ENCODE measurements around the gene EFCAB9. TPM values are rescaled to one million over a fixed set of nuclear protein-coding genes. Genes with fewer than 3 reads are reported as not detected.

Gene EFCAB9
- total and polyA plus RNA-seq, 2 of the 13 experiments (the other 11 are each of a cell fraction or from before 2014, with no cell fraction given): not detected

DNA sequence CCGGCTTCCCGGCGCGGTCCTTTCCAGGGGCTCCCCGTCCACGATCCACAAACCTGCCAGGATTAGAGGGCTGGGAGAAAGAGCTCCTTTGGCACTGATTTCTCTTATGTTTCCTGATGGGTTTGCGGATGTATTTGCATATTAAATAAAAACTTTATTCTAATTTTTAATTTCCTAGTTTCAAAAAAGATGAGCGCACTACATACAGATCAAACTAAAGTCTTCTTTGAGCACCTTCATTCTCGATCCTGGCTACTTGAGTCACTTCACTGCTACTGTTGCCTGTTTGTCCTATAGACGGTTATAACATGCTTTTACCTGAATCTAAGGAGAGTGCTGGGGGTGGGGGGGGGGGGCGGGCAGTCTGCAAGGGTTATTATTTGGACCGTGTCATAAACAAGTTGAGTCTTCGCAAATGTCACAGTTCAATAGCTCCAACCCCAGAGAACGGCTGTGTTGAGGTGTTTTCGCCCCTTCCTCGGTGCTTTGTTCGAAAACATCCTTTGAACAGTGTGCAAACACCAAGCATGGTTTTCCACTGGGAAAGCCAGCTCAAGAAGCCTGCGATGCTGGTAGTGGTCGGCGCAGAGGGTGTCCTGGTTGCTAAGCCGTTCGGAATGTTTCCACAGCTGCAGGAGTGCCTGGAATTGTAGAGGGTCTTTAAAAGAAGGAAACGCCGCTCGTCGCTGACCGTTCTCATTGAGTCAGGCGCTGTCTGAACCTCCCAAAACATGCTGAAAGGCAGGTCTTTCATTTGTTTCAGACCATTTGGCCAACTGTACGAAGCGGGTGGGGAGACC lies 4.9 kb upstream of the EFCAB9 start:
- intact Hi-C loops (cut with micrococcal nuclease; ENCODE audit: unreplicated experiment) (loop anchor here (1.0 to 2.0 kb wide), 3 partner anchors 24 to 104 kb away; no protein-coding TSS in a partner anchor), in situ Hi-C loops (cut with HindIII; ENCODE audit: extremely low pct_ligation_motif_present, low pct_unique_long_range_greater_than_20kb) (loop anchor here (5.0 kb wide), 1 partner anchor 77 kb away; no protein-coding TSS in a partner anchor)
- Histone ChIP-seq H4K20me1 (ENCODE audit: insufficient read depth, low read length) (no peaks in the 10 kb centered on the region), H2AFZ (ENCODE audit: low read length) (peak overlapping the region; percentile 81), H3K27ac (ENCODE audit: extremely low read length, insufficient read depth, low read length) (no peak overlapping the region), H3K4me3 (replicated peaks in 1 of 3; ENCODE audit: insufficient read depth in 1 of 3, low read depth in 2 of 3, low read length in 3 of 3) (peak overlapping the region; percentile 91 to 95 (median 93)), H3K36me3 (replicated peaks in 1 of 2; ENCODE audit: control insufficient read depth in 1 of 2, insufficient read depth in 2 of 2, low read length in 2 of 2) (0 out of 5 replicates have a peak, but pooled peaks cover 0 to 1% of the 10 kb centered on the region in 2 experiments), H3K79me2 (ENCODE audit: insufficient read depth, low read length) (peaks cover 6% of the 10 kb centered on the region), H3K9me3 (ENCODE audit: low read length) (no peaks in the 10 kb centered on the region), H3K4me2 (ENCODE audit: low read depth, low read length) (peak overlapping the region; percentile 93), H3K4me1 (ENCODE audit: insufficient read depth, low read length) (peaks cover 35% of the 10 kb centered on the region), H3K9ac (ENCODE audit: insufficient read depth, low read depth, low read length) (peak overlapping the region; percentile 65), H3K27me3 (ENCODE audit: control insufficient read depth in 1 of 2, insufficient read depth in 2 of 2, low read length in 2 of 2) (no peaks in the 10 kb centered on the region)
- ATAC-seq: no peak
- ChIA-PET CTCF (ENCODE audit: low intra/inter-chr PET ratio, low total read pairs) (interaction anchor here (1.3 to 3.0 kb wide), 4 partner anchors 27 to 105 kb away, joined by 5 to 40 read pairs (median 6); no protein-coding TSS in a partner anchor), POLR2A (interaction anchor here (0.8 to 5.0 kb wide), 7 partner anchors 15 to 182 kb away, joined by 3 to 48 read pairs (median 6); partner anchors contain the start of gene FBXW11)
- no TSS peak for BruUV-seq (replicated peaks)
- no peak for FAIRE-seq
- no peak for DNase-seq (ENCODE audit: low spot score)
- WGBS (ENCODE audit: low lambda C conversion rate): 37% methylated on average over 19 of the region's 30 CpGs
- TF ChIP-seq TP53 (CRISPR knock-in tag; conservative IDR thresholded peaks at IDR 0.05) (0 out of 2 replicates have a peak, but pooled peaks have one; percentile 3), SAP130 (CRISPR knock-in tag; IDR thresholded peaks at IDR 0.05; ENCODE audit: low read depth) (0 out of 2 replicates have a peak, but pooled peaks have one; percentile 17), KAT7 (CRISPR knock-in tag; IDR thresholded peaks at IDR 0.05; ENCODE audit: borderline replicate concordance) (no peak), ERF (CRISPR knock-in tag; IDR thresholded peaks at IDR 0.05) (no peak), KLF15 (CRISPR knock-in tag; IDR thresholded peaks at IDR 0.05; ENCODE audit: borderline replicate concordance) (no peak), MED13 (CRISPR knock-in tag; IDR thresholded peaks at IDR 0.05) (no peak), ARID2 (CRISPR knock-in tag; IDR thresholded peaks at IDR 0.05; ENCODE audit: borderline replicate concordance) (0 out of 2 replicates have a peak, but pooled peaks have one; percentile 22), ZBTB38 (CRISPR knock-in tag; IDR thresholded peaks at IDR 0.05) (peak; percentile 65; the same call in 1 of the 2 replicates), ZNF703 (CRISPR knock-in tag; IDR thresholded peaks at IDR 0.05; ENCODE audit: borderline replicate concordance) (no peak), RORA (CRISPR knock-in tag; IDR thresholded peaks at IDR 0.05) (no peak), ESRRA (CRISPR knock-in tag; IDR thresholded peaks at IDR 0.05; ENCODE audit: low read depth) (no peak), ZKSCAN1 (IDR thresholded peaks at IDR 0.05; ENCODE audit: low read length) (no peak)
- TF ChIP-seq, protein P1, sequence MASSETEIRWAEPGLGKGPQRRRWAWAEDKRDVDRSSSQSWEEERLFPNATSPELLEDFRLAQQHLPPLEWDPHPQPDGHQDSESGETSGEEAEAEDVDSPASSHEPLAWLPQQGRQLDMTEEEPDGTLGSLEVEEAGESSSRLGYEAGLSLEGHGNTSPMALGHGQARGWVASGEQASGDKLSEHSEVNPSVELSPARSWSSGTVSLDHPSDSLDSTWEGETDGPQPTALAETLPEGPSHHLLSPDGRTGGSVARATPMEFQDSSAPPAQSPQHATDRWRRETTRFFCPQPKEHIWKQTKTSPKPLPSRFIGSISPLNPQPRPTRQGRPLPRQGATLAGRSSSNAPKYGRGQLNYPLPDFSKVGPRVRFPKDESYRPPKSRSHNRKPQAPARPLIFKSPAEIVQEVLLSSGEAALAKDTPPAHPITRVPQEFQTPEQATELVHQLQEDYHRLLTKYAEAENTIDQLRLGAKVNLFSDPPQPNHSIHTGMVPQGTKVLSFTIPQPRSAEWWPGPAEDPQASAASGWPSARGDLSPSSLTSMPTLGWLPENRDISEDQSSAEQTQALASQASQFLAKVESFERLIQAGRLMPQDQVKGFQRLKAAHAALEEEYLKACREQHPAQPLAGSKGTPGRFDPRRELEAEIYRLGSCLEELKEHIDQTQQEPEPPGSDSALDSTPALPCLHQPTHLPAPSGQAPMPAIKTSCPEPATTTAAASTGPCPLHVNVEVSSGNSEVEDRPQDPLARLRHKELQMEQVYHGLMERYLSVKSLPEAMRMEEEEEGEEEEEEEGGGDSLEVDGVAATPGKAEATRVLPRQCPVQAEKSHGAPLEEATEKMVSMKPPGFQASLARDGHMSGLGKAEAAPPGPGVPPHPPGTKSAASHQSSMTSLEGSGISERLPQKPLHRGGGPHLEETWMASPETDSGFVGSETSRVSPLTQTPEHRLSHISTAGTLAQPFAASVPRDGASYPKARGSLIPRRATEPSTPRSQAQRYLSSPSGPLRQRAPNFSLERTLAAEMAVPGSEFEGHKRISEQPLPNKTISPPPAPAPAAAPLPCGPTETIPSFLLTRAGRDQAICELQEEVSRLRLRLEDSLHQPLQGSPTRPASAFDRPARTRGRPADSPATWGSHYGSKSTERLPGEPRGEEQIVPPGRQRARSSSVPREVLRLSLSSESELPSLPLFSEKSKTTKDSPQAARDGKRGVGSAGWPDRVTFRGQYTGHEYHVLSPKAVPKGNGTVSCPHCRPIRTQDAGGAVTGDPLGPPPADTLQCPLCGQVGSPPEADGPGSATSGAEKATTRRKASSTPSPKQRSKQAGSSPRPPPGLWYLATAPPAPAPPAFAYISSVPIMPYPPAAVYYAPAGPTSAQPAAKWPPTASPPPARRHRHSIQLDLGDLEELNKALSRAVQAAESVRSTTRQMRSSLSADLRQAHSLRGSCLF (CRISPR knock-in tag; IDR thresholded peaks at IDR 0.05; ENCODE audit: borderline replicate concordance): peak; percentile 42; the same call in 1 of the 2 replicates
- TF ChIP-seq, protein P2, sequence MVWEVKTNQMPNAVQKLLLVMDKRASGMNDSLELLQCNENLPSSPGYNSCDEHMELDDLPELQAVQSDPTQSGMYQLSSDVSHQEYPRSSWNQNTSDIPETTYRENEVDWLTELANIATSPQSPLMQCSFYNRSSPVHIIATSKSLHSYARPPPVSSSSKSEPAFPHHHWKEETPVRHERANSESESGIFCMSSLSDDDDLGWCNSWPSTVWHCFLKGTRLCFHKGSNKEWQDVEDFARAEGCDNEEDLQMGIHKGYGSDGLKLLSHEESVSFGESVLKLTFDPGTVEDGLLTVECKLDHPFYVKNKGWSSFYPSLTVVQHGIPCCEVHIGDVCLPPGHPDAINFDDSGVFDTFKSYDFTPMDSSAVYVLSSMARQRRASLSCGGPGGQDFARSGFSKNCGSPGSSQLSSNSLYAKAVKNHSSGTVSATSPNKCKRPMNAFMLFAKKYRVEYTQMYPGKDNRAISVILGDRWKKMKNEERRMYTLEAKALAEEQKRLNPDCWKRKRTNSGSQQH (CRISPR knock-in tag; IDR thresholded peaks at IDR 0.05; ENCODE audit: low read depth): 0 out of 2 replicates have a peak, but pooled peaks have one; percentile 1
- TF ChIP-seq, protein P3, sequence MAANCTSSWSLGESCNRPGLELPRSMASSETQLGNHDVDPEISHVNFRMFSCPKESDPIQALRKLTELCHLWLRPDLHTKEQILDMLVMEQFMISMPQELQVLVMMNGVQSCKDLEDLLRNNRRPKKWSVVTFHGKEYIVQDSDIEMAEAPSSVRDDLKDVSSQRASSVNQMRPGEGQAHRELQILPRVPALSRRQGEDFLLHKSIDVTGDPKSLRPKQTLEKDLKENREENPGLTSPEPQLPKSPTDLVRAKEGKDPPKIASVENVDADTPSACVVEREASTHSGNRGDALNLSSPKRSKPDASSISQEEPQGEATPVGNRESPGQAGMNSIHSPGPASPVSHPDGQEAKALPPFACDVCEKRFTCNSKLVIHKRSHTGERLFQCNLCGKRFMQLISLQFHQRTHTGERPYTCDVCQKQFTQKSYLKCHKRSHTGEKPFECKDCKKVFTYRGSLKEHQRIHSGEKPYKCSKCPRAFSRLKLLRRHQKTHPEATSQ (CRISPR knock-in tag; IDR thresholded peaks at IDR 0.05; ENCODE audit: borderline replicate concordance): peak; percentile 17; the same call in 1 of the 2 replicates
